Mucosa of stomach (tissue), 1 donor: ENCODE results near the gene GALE.
"Not testable (repeated sequence)": the region's sequence is repeated elsewhere in the genome, so short reads cannot be mapped to it uniquely, and the experiment has no call there.

Source experiments
- H3K27me3 ChIP-seq: one replicate; pipeline ENCODE4 v1.7.0; 2013; ENCODE audit warnings: mild to moderate bottlenecking, low read length; ENCODE audit not compliant: control insufficient read depth, insufficient read depth
- H3K36me3 ChIP-seq: one replicate; pipeline ENCODE4 v1.7.0; 2013; ENCODE audit warnings: low read length; ENCODE audit not compliant: control insufficient read depth, insufficient read depth
- H3K4me1 ChIP-seq: one replicate; pipeline ENCODE4 v1.7.0; 2013; ENCODE audit warnings: mild to moderate bottlenecking, low read length; ENCODE audit not compliant: control insufficient read depth, insufficient read depth
- H3K4me3 ChIP-seq: one replicate; pipeline ENCODE4 v1.7.0; 2013; ENCODE audit warnings: low read length
- H3K9ac ChIP-seq: one replicate; pipeline ENCODE4 v1.7.0; 2013; ENCODE audit warnings: mild to moderate bottlenecking, low read length, moderate library complexity
- H3K9me3 ChIP-seq: one replicate; pipeline ENCODE4 v1.7.0; 2013; ENCODE audit warnings: mild to moderate bottlenecking, low read length, moderate library complexity; ENCODE audit not compliant: control insufficient read depth
- donor health status: Pancreatic carcinoma.

Gene GALE

GRCh38 chr1:23795676-23796465 lies 4.7 kb downstream of the GALE start:
- Histone ChIP-seq H3K36me3 (peaks cover 21% of the 10 kb centered on the region), H3K9me3 (no peaks in the 10 kb centered on the region), H3K9ac (no peak overlapping the region), H3K27me3 (no peaks in the 10 kb centered on the region), H3K4me3 (no peak overlapping the region), H3K4me1 (peaks cover 61% of the 10 kb centered on the region)

- peaks cover 21% of the 10 kb centered on the region for H3K36me3 ChIP-seq
- not testable (repeated sequence) for H3K9me3 ChIP-seq, H3K4me3 ChIP-seq, H3K27me3 ChIP-seq, H3K9ac ChIP-seq
- H3K4me1 ChIP-seq = peaks cover 68% of the 10 kb centered on the region
Measured at GRCh38 chr1:23794732-23795182, 5.8 kb downstream of the GALE start.

- H3K4me1 ChIP-seq = peaks cover 66% of the 10 kb centered on the region
- H3K27me3 ChIP-seq = no peaks in the 10 kb centered on the region
- peak overlapping the region; percentile 48 for H3K9ac ChIP-seq
- peaks cover 21% of the 10 kb centered on the region for H3K36me3 ChIP-seq
- H3K4me3 ChIP-seq = no peak overlapping the region
- H3K9me3 ChIP-seq = no peaks in the 10 kb centered on the region
Measured at GRCh38 chr1:23793861-23794731, 6.5 kb downstream of the GALE start.

- Histone ChIP-seq H3K9ac (peak overlapping the region; percentile 48), H3K4me1 (peaks cover 57% of the 10 kb centered on the region), H3K27me3 (no peaks in the 10 kb centered on the region), H3K9me3 (no peaks in the 10 kb centered on the region), H3K4me3 (no peak overlapping the region), H3K36me3 (peaks cover 21% of the 10 kb centered on the region)
Measured at GRCh38 chr1:23793018-23793781, 7.4 kb downstream of the GALE start.

- Histone ChIP-seq H3K4me3 (no peak overlapping the region), H3K4me1 (peaks cover 48% of the 10 kb centered on the region), H3K9me3 (no peaks in the 10 kb centered on the region), H3K36me3 (peaks cover 18% of the 10 kb centered on the region), H3K27me3 (no peaks in the 10 kb centered on the region), H3K9ac (peak overlapping the region; percentile 77)
Measured at GRCh38 chr1:23792151-23792945, 8.2 kb downstream of the GALE start.

GRCh38 chr1:23791516-23792047 lies 9.0 kb downstream of the GALE start:
- Histone ChIP-seq H3K9me3 (no peaks in the 10 kb centered on the region), H3K9ac (peak overlapping the region; percentile 77), H3K4me1 (peaks cover 41% of the 10 kb centered on the region), H3K27me3 (no peaks in the 10 kb centered on the region), H3K36me3 (peaks cover 11% of the 10 kb centered on the region), H3K4me3 (peak overlapping the region; percentile 85)

- H3K36me3 ChIP-seq = peaks cover 9% of the 10 kb centered on the region
- H3K9me3 ChIP-seq = no peaks in the 10 kb centered on the region
- peak within 1 kb of the TSS; percentile 77 for H3K9ac ChIP-seq
- peaks cover 35% of the 10 kb centered on the region for H3K4me1 ChIP-seq
- H3K27me3 ChIP-seq = no peaks in the 10 kb centered on the region
- peak within 1 kb of the TSS; percentile 85 for H3K4me3 ChIP-seq
Measured at GRCh38 chr1:23790696-23791515, 9.6 kb downstream of the GALE start, which contains the start of gene LYPLA2. Gene LYPLA2 (plus strand): TSS chr1:23791145. CDS start chr1:23792683, 1,538 bp downstream.

GRCh38 chr1:23788695-23789094 lies 11.9 kb downstream of the GALE start:
- H3K4me1 ChIP-seq = peaks cover 23% of the 10 kb centered on the region

GRCh38 chr1:23787701-23788100 lies 12.9 kb downstream of the GALE start:
- H3K27me3 ChIP-seq = no peaks in the 10 kb centered on the region
- H3K36me3 ChIP-seq = peaks cover 8% of the 10 kb centered on the region
- peaks cover 14% of the 10 kb centered on the region for H3K4me1 ChIP-seq
- no peaks in the 10 kb centered on the region for H3K9me3 ChIP-seq
- H3K9ac ChIP-seq = no peak overlapping the region
- H3K4me3 ChIP-seq = no peak overlapping the region

More at GRCh38 chr1:23788695-23789094, 11.9 kb downstream of the GALE start:
- Histone ChIP-seq H3K4me3 (no peak overlapping the region), H3K27me3 (no peaks in the 10 kb centered on the region), H3K36me3 (peaks cover 8% of the 10 kb centered on the region), H3K9ac (no peak overlapping the region), H3K9me3 (no peaks in the 10 kb centered on the region)

- H3K4me3 ChIP-seq = no peak overlapping the region
- no peak overlapping the region for H3K9ac ChIP-seq
- peaks cover 8% of the 10 kb centered on the region for H3K36me3 ChIP-seq
Measured at GRCh38 chr1:23784846-23785245, 15.7 kb downstream of the GALE start.

More at GRCh38 chr1:23784846-23785245, 15.7 kb downstream of the GALE start:
- Histone ChIP-seq H3K4me1 (no peaks in the 10 kb centered on the region), H3K9me3 (no peaks in the 10 kb centered on the region), H3K27me3 (no peaks in the 10 kb centered on the region)
